Dendritic cell treated with granulocyte-macrophage colony-stimulating factor and Interleukin-4, amounts not matched to agents 40 ng/mL and 50 ng/mL, for 4 days (primary cell): Measurements from ENCODE around the gene ATP8A2.

Experiments
- H3K27ac Mint-ChIP-seq: one replicate; pipeline ENCODE4 v1.8.0; 2022; ENCODE audit warnings: mild to moderate bottlenecking, mixed read lengths
- H3K27me3 Mint-ChIP-seq: one replicate; pipeline ENCODE4 v1.8.0; 2022; ENCODE audit warnings: mild to moderate bottlenecking, mixed read lengths
- H3K36me3 Mint-ChIP-seq: one replicate; pipeline ENCODE4 v1.8.0; 2022; ENCODE audit warnings: low read depth, mixed read lengths
- H3K4me1 Mint-ChIP-seq: one replicate; pipeline ENCODE4 v1.8.0; 2022; ENCODE audit warnings: low read depth, mixed read lengths
- H3K4me3 Mint-ChIP-seq: one replicate; pipeline ENCODE4 v1.8.0; 2022; ENCODE audit warnings: mild to moderate bottlenecking, moderate library complexity, mixed read lengths
- H3K9me3 Mint-ChIP-seq: one replicate; pipeline ENCODE4 v1.8.0; 2022; ENCODE audit warnings: mixed read lengths
- intact Hi-C: fragments of 100-400 bp; cut with micrococcal nuclease; formaldehyde crosslinking; loops from one replicate; pipeline ENCODE4 v1.15.0; 2022

ATP8A2 gene

GRCh38 chr13:25455146-25455545 lies 83.4 kb downstream of the ATP8A2 start:
- peaks cover 2% of the 10 kb centered on the region for H3K27me3 Mint-ChIP-seq
- H3K4me3 Mint-ChIP-seq, result no peak overlapping the region
- no peak overlapping the region for H3K27ac Mint-ChIP-seq
- no peaks in the 10 kb centered on the region for H3K4me1 Mint-ChIP-seq
- H3K9me3 Mint-ChIP-seq, result no peaks in the 10 kb centered on the region
- no peaks in the 10 kb centered on the region for H3K36me3 Mint-ChIP-seq
- intact Hi-C loops, result no loop called here

- intact Hi-C loops, result no loop called here
- Mint-ChIP-seq H3K4me1 (no peaks in the 10 kb centered on the region), H3K27me3 (peaks cover 2% of the 10 kb centered on the region), H3K27ac (no peak overlapping the region), H3K9me3 (no peaks in the 10 kb centered on the region), H3K4me3 (no peak overlapping the region), H3K36me3 (no peaks in the 10 kb centered on the region)
Observed at GRCh38 chr13:25457566-25457965, 85.8 kb downstream of the ATP8A2 start.

- no peaks in the 10 kb centered on the region for H3K9me3 Mint-ChIP-seq
- intact Hi-C loops, result no loop called here
- peaks cover 17% of the 10 kb centered on the region for H3K27me3 Mint-ChIP-seq
- no peak overlapping the region for H3K4me3 Mint-ChIP-seq
- H3K27ac Mint-ChIP-seq, result no peak overlapping the region
- no peaks in the 10 kb centered on the region for H3K4me1 Mint-ChIP-seq
- H3K36me3 Mint-ChIP-seq, result no peaks in the 10 kb centered on the region
Observed at GRCh38 chr13:25462301-25463125, 90.7 kb downstream of the ATP8A2 start.

- Mint-ChIP-seq H3K27ac (no peak overlapping the region), H3K4me3 (no peak overlapping the region), H3K4me1 (no peaks in the 10 kb centered on the region), H3K27me3 (peaks cover 25% of the 10 kb centered on the region), H3K36me3 (no peaks in the 10 kb centered on the region), H3K9me3 (no peaks in the 10 kb centered on the region)
- intact Hi-C loops, result no loop called here
Observed at GRCh38 chr13:25463496-25463895, 91.7 kb downstream of the ATP8A2 start.

- no peaks in the 10 kb centered on the region for H3K4me1 Mint-ChIP-seq
- no peak overlapping the region for H3K27ac Mint-ChIP-seq
- intact Hi-C loops, result no loop called here
- no peaks in the 10 kb centered on the region for H3K9me3 Mint-ChIP-seq
- no peak overlapping the region for H3K4me3 Mint-ChIP-seq
- H3K27me3 Mint-ChIP-seq, result peaks cover 51% of the 10 kb centered on the region
- no peaks in the 10 kb centered on the region for H3K36me3 Mint-ChIP-seq
Observed at GRCh38 chr13:25466880-25467279, 95.1 kb downstream of the ATP8A2 start.

GRCh38 chr13:25468325-25469168 lies 96.8 kb downstream of the ATP8A2 start:
- Mint-ChIP-seq H3K27me3 (peaks cover 51% of the 10 kb centered on the region), H3K4me1 (no peaks in the 10 kb centered on the region), H3K36me3 (no peaks in the 10 kb centered on the region), H3K27ac (no peak overlapping the region), H3K4me3 (no peak overlapping the region), H3K9me3 (no peaks in the 10 kb centered on the region)
- intact Hi-C loops, result no loop called here

GRCh38 chr13:25469169-25469525 lies 97.4 kb downstream of the ATP8A2 start:
- Mint-ChIP-seq H3K27me3 (peaks cover 49% of the 10 kb centered on the region), H3K27ac (no peak overlapping the region), H3K9me3 (no peaks in the 10 kb centered on the region), H3K36me3 (no peaks in the 10 kb centered on the region), H3K4me1 (no peaks in the 10 kb centered on the region), H3K4me3 (no peak overlapping the region)
- intact Hi-C loops, result no loop called here

- Mint-ChIP-seq H3K36me3 (no peaks in the 10 kb centered on the region), H3K27me3 (peaks cover 24% of the 10 kb centered on the region), H3K9me3 (no peaks in the 10 kb centered on the region), H3K4me3 (no peak overlapping the region), H3K4me1 (no peaks in the 10 kb centered on the region), H3K27ac (no peak overlapping the region)
- intact Hi-C loops, result no loop called here
Observed at GRCh38 chr13:25473864-25474263, 102.1 kb downstream of the ATP8A2 start.

GRCh38 chr13:25478186-25478585 lies 106.4 kb downstream of the ATP8A2 start:
- H3K9me3 Mint-ChIP-seq, result peaks cover 13% of the 10 kb centered on the region
- H3K4me1 Mint-ChIP-seq, result no peaks in the 10 kb centered on the region
- intact Hi-C loops, result no loop called here
- H3K4me3 Mint-ChIP-seq, result no peak overlapping the region
- H3K36me3 Mint-ChIP-seq, result no peaks in the 10 kb centered on the region
- H3K27ac Mint-ChIP-seq, result no peak overlapping the region
- H3K27me3 Mint-ChIP-seq, result no peaks in the 10 kb centered on the region

- Mint-ChIP-seq H3K4me3 (no peak overlapping the region), H3K27me3 (peaks cover 8% of the 10 kb centered on the region), H3K36me3 (no peaks in the 10 kb centered on the region), H3K4me1 (no peaks in the 10 kb centered on the region), H3K9me3 (no peaks in the 10 kb centered on the region), H3K27ac (no peak overlapping the region)
- intact Hi-C loops, result no loop called here
Observed at GRCh38 chr13:25489238-25489637, 117.5 kb downstream of the ATP8A2 start.

GRCh38 chr13:25490236-25490635 lies 118.5 kb downstream of the ATP8A2 start:
- no peaks in the 10 kb centered on the region for H3K9me3 Mint-ChIP-seq
- intact Hi-C loops, result no loop called here
- no peaks in the 10 kb centered on the region for H3K4me1 Mint-ChIP-seq
- H3K27ac Mint-ChIP-seq, result no peak overlapping the region
- no peaks in the 10 kb centered on the region for H3K36me3 Mint-ChIP-seq
- H3K27me3 Mint-ChIP-seq, result peaks cover 8% of the 10 kb centered on the region
- no peak overlapping the region for H3K4me3 Mint-ChIP-seq

GRCh38 chr13:25493931-25494640 lies 122.3 kb downstream of the ATP8A2 start:
- Mint-ChIP-seq H3K4me3 (no peak overlapping the region), H3K4me1 (no peaks in the 10 kb centered on the region), H3K27ac (no peak overlapping the region), H3K9me3 (no peaks in the 10 kb centered on the region), H3K27me3 (peaks cover 6% of the 10 kb centered on the region), H3K36me3 (no peaks in the 10 kb centered on the region)
- intact Hi-C loops, result no loop called here

- Mint-ChIP-seq H3K36me3 (no peaks in the 10 kb centered on the region), H3K9me3 (no peaks in the 10 kb centered on the region), H3K27ac (no peak overlapping the region), H3K4me1 (no peaks in the 10 kb centered on the region), H3K4me3 (no peak overlapping the region), H3K27me3 (peaks cover 2% of the 10 kb centered on the region)
- intact Hi-C loops, result no loop called here
Observed at GRCh38 chr13:25494698-25495411, 123.1 kb downstream of the ATP8A2 start.
